MM.1S (cell line): ENCODE results near the gene CUZD1.

ENCODE experiments used
- DNase-seq: peaks from one replicate; pipeline ENCODE4 v3.0.0-alpha.2; 2015
- H2AFZ ChIP-seq: fragments of 300-600 bp; sonication (generic); 2 replicates; pipeline ENCODE4 v1.6.0; 2016; ENCODE audit warnings: antibody characterized with exemption, low read length
- H3F3A ChIP-seq: fragments of 300-600 bp; sonication (generic); 2 replicates; pipeline ENCODE4 v1.6.1; 2016; ENCODE audit warnings: mild to moderate bottlenecking, antibody characterized with exemption, low read length, moderate library complexity, mixed read lengths; ENCODE audit not compliant: insufficient read depth
- H3K27ac ChIP-seq: fragments of 300-600 bp; sonication (generic); 2 replicates; pipeline ENCODE4 v1.5.1; 2016; ENCODE audit warnings: mild to moderate bottlenecking, low read length
- H3K27me3 ChIP-seq: fragments of 300-600 bp; sonication (generic); replicated peaks from 2 replicates; pipeline ENCODE4 v1.6.0; 2016; ENCODE audit warnings: low read length; ENCODE audit not compliant: insufficient read depth
- H3K36me3 ChIP-seq: fragments of 300-600 bp; sonication (generic); replicated peaks from 2 replicates; pipeline ENCODE4 v1.6.1; 2016; ENCODE audit warnings: mild to moderate bottlenecking, low read length, mixed read lengths; ENCODE audit not compliant: insufficient read depth
- H3K4me1 ChIP-seq: fragments of 300-600 bp; sonication (generic); 2 replicates; pipeline ENCODE4 v1.6.1; 2016; ENCODE audit warnings: low read length, mixed read lengths
- H3K4me2 ChIP-seq: fragments of 300-600 bp; sonication (generic); 2 replicates; pipeline ENCODE4 v1.6.0; 2016; ENCODE audit warnings: low read depth, low read length
- H3K4me3 ChIP-seq: fragments of 300-600 bp; sonication (generic); 2 replicates; pipeline ENCODE4 v1.5.1; 2016; ENCODE audit warnings: low read length, mixed read lengths
- H3K79me2 ChIP-seq: fragments of 300-600 bp; sonication (generic); 2 replicates; pipeline ENCODE4 v1.6.1; 2016; ENCODE audit warnings: mixed run types, low read length, mixed read lengths
- H3K9ac ChIP-seq: fragments of 300-600 bp; sonication (generic); 2 replicates; pipeline ENCODE4 v1.6.1; 2016; ENCODE audit warnings: low read length, mixed read lengths
- H3K9me2 ChIP-seq: fragments of 300-600 bp; sonication (generic); replicated peaks from 2 replicates; pipeline ENCODE4 v1.6.1; 2016; ENCODE audit warnings: mild to moderate bottlenecking, low read length, mixed read lengths; ENCODE audit not compliant: insufficient read depth
- H3K9me3 ChIP-seq: fragments of 300-600 bp; sonication (generic); replicated peaks from 2 replicates; pipeline ENCODE4 v1.6.1; 2016; ENCODE audit warnings: mild to moderate bottlenecking, low read length, mixed read lengths; ENCODE audit not compliant: insufficient read depth
- H4K20me1 ChIP-seq: fragments of 300-600 bp; sonication (generic); 2 replicates; pipeline ENCODE4 v1.6.1; 2016; ENCODE audit warnings: mild to moderate bottlenecking, low read length, moderate library complexity, mixed read lengths; ENCODE audit not compliant: insufficient read depth
- EZH2phosphoT487 ChIP-seq: fragments of 300-600 bp; sonication (generic); IDR thresholded peaks from 2 replicates; pipeline ENCODE4 v1.6.1; 2018; ENCODE audit warnings: antibody characterized with exemption, low read length

The CUZD1 gene

GRCh38 chr10:122782911-122783310, 62.7 kb downstream of the CUZD1 start:
- no peak for TF ChIP-seq EZH2phosphoT487
- H3K36me3 ChIP-seq = no peaks in the 10 kb centered on the region
- no peaks in the 10 kb centered on the region for H3F3A ChIP-seq
- H3K79me2 ChIP-seq = no peaks in the 10 kb centered on the region
- no peaks in the 10 kb centered on the region for H3K9me2 ChIP-seq
- H2AFZ ChIP-seq = no peak overlapping the region
- H3K9ac ChIP-seq = no peak overlapping the region
- H3K27ac ChIP-seq = no peak overlapping the region
- no peaks in the 10 kb centered on the region for H3K27me3 ChIP-seq
- H3K9me3 ChIP-seq = no peaks in the 10 kb centered on the region
- no peak for DNase-seq
- no peak overlapping the region for H3K4me2 ChIP-seq
- no peak overlapping the region for H3K4me3 ChIP-seq
- H4K20me1 ChIP-seq = no peaks in the 10 kb centered on the region
- no peaks in the 10 kb centered on the region for H3K4me1 ChIP-seq
